ENCODE results near the gene PJVK.
"Not testable (repeated sequence)": the region's sequence is repeated elsewhere in the genome, so short reads cannot be mapped to it uniquely, and the experiment has no call there.

The PJVK gene

GRCh38 chr2:178450774-178451525, at the start of gene PJVK, which contains the start of gene PRKRA:
Gene PJVK (plus strand): TSS chr2:178451378. CDS start chr2:178453410, 2,032 bp downstream.
Gene PRKRA (minus strand): TSS chr2:178451175. CDS start chr2:178451030, 145 bp downstream.
- DNase-seq: peak; percentile 98

GRCh38 chr2:178401994-178402437, 49.2 kb upstream of the PJVK start:
- DNase-seq: no peak

- peak; percentile 83 for DNase-seq
Observed at GRCh38 chr2:178403671-178404306, 47.4 kb upstream of the PJVK start.

- DNase-seq: peak; percentile 96
Observed at GRCh38 chr2:178404368-178404767, 46.8 kb upstream of the PJVK start.

- DNase-seq: no peak
Observed at GRCh38 chr2:178409261-178409660, 41.9 kb upstream of the PJVK start.

GRCh38 chr2:178412047-178412446, 39.1 kb upstream of the PJVK start:
- no peak for DNase-seq

- DNase-seq: not testable (repeated sequence)
Observed at GRCh38 chr2:178412453-178412852, 38.7 kb upstream of the PJVK start.

- peak; percentile 91 for DNase-seq
Observed at GRCh38 chr2:178413472-178414265, 37.5 kb upstream of the PJVK start.

GRCh38 chr2:178414266-178415247, 36.6 kb upstream of the PJVK start:
- DNase-seq: peak; percentile 97

- DNase-seq: no peak
Observed at GRCh38 chr2:178415979-178416378, 35.2 kb upstream of the PJVK start.

GRCh38 chr2:178417916-178418315, 33.3 kb upstream of the PJVK start:
- DNase-seq: no peak

- DNase-seq: no peak
Observed at GRCh38 chr2:178418426-178418825, 32.8 kb upstream of the PJVK start.

- DNase-seq: no peak
Observed at GRCh38 chr2:178419123-178419522, 32.1 kb upstream of the PJVK start.

- no peak for DNase-seq
Observed at GRCh38 chr2:178420463-178420999, 30.6 kb upstream of the PJVK start.

- no peak for DNase-seq
Observed at GRCh38 chr2:178422097-178422496, 29.1 kb upstream of the PJVK start.

- not testable (repeated sequence) for DNase-seq
Observed at GRCh38 chr2:178423746-178424145, 27.4 kb upstream of the PJVK start.

GRCh38 chr2:178425255-178425827, 25.8 kb upstream of the PJVK start:
- DNase-seq: no peak

GRCh38 chr2:178426388-178426787, 24.8 kb upstream of the PJVK start:
- DNase-seq: no peak

GRCh38 chr2:178427458-178427857, 23.7 kb upstream of the PJVK start:
- no peak for DNase-seq

- no peak for DNase-seq
Observed at GRCh38 chr2:178428396-178428806, 22.8 kb upstream of the PJVK start.

GRCh38 chr2:178429336-178429735, 21.8 kb upstream of the PJVK start:
- no peak for DNase-seq
